SK-N-SH (cell line): ENCODE measurements around the gene NEU3.
"Not testable (repeated sequence)": the region's sequence is repeated elsewhere in the genome, so short reads cannot be mapped to it uniquely, and the experiment has no call there.

Source experiments
- CTCF ChIP-seq: fragments of 200-600 bp; sonication (generic); IDR thresholded peaks from 2 replicates; pipeline ENCODE4 v1.6.1; 2017; ENCODE audit warnings: antibody characterized with exemption, mild to moderate bottlenecking, moderate library complexity
- GABPA ChIP-seq: IDR thresholded peaks from 2 replicates; pipeline ENCODE4 v1.4.0; 2012; ENCODE audit warnings: low read depth, mild to moderate bottlenecking
- IRF3 ChIP-seq: fragments of 150-350 bp; IDR thresholded peaks from 2 replicates; pipeline ENCODE4 v1.6.1; 2016; ENCODE audit warnings: mild to moderate bottlenecking, low read depth, low read length
- JUND ChIP-seq: IDR thresholded peaks from 2 replicates; pipeline ENCODE4 v1.4.0; 2012
- POLR2AphosphoS5 ChIP-seq: IDR thresholded peaks from 2 replicates; pipeline ENCODE4 v1.6.1; 2012; ENCODE audit warnings: low read depth, low read length
- TAF1 ChIP-seq: IDR thresholded peaks from 2 replicates; pipeline ENCODE4 v1.6.1; 2012; ENCODE audit warnings: low read depth, mild to moderate bottlenecking, low read length, moderate library complexity, borderline replicate concordance
- YY1 ChIP-seq: IDR thresholded peaks from 2 replicates; pipeline ENCODE4 v1.4.0; 2012; ENCODE audit warnings: low read depth, mild to moderate bottlenecking
- ZBTB33 ChIP-seq: IDR thresholded peaks from 2 replicates; pipeline ENCODE4 v1.4.0; 2012; ENCODE audit warnings: low read depth, borderline replicate concordance
- TF ChIP-seq, protein P1 (sequence below): IDR thresholded peaks from 2 replicates; pipeline ENCODE4 v1.4.0; 2012; ENCODE audit warnings: low read depth
- TF ChIP-seq, protein P2 (sequence below): IDR thresholded peaks from 2 replicates; pipeline ENCODE4 v1.6.1; 2012; ENCODE audit warnings: mild to moderate bottlenecking, low read depth, low read length, moderate library complexity

- not testable (repeated sequence) for TF ChIP-seq IRF3, CTCF, JUND, POLR2AphosphoS5, GABPA, ZBTB33, YY1, TAF1
- TF ChIP-seq, protein P1, sequence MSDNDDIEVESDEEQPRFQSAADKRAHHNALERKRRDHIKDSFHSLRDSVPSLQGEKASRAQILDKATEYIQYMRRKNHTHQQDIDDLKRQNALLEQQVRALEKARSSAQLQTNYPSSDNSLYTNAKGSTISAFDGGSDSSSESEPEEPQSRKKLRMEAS: not testable (repeated sequence)
- TF ChIP-seq, protein P2, sequence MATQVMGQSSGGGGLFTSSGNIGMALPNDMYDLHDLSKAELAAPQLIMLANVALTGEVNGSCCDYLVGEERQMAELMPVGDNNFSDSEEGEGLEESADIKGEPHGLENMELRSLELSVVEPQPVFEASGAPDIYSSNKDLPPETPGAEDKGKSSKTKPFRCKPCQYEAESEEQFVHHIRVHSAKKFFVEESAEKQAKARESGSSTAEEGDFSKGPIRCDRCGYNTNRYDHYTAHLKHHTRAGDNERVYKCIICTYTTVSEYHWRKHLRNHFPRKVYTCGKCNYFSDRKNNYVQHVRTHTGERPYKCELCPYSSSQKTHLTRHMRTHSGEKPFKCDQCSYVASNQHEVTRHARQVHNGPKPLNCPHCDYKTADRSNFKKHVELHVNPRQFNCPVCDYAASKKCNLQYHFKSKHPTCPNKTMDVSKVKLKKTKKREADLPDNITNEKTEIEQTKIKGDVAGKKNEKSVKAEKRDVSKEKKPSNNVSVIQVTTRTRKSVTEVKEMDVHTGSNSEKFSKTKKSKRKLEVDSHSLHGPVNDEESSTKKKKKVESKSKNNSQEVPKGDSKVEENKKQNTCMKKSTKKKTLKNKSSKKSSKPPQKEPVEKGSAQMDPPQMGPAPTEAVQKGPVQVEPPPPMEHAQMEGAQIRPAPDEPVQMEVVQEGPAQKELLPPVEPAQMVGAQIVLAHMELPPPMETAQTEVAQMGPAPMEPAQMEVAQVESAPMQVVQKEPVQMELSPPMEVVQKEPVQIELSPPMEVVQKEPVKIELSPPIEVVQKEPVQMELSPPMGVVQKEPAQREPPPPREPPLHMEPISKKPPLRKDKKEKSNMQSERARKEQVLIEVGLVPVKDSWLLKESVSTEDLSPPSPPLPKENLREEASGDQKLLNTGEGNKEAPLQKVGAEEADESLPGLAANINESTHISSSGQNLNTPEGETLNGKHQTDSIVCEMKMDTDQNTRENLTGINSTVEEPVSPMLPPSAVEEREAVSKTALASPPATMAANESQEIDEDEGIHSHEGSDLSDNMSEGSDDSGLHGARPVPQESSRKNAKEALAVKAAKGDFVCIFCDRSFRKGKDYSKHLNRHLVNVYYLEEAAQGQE: not testable (repeated sequence)
Observed at GRCh38 chr11:75049501-75050266, 61.0 kb downstream of the NEU3 start.
